Mesothelial cell of epicardium (in vitro differentiated cells): ENCODE results near the gene COL4A4. TPM values are rescaled to one million over a fixed set of nuclear protein-coding genes. Genes with fewer than 3 reads are reported as not detected.

ENCODE experiments used
- DNase-seq, 2 experiments: peaks; one replicate each; pipeline ENCODE4 v3.0.0; 2021; ENCODE audit warnings: low spot score in 2 of 2; ENCODE audit not compliant: unreplicated experiment in 2 of 2
- H3K27ac Mint-ChIP-seq: 2 replicates; pipeline ENCODE4 v1.8.0; 2021; ENCODE audit warnings: mixed read lengths
- H3K27me3 Mint-ChIP-seq: 2 replicates; pipeline ENCODE4 v1.8.0; 2021; ENCODE audit warnings: low read depth, mixed read lengths
- H3K36me3 Mint-ChIP-seq: 2 replicates; pipeline ENCODE4 v1.8.0; 2021; ENCODE audit warnings: mixed read lengths
- H3K4me1 Mint-ChIP-seq: 2 replicates; pipeline ENCODE4 v1.8.0; 2021; ENCODE audit warnings: mixed read lengths
- H3K4me3 Mint-ChIP-seq: 2 replicates; pipeline ENCODE4 v1.8.0; 2021; ENCODE audit warnings: mild to moderate bottlenecking, moderate library complexity, mixed read lengths
- H3K9me3 Mint-ChIP-seq: 2 replicates; pipeline ENCODE4 v1.8.0; 2021; ENCODE audit warnings: mixed read lengths
- CTCF ChIP-seq: fragments of 200-600 bp; sonication (generic); IDR thresholded peaks from one replicate; pipeline ENCODE4 v1.5.0; 2021; ENCODE audit warnings: antibody characterized with exemption; ENCODE audit not compliant: unreplicated experiment
- total RNA-seq: library from RNA; stranded (reverse); gene quantifications from 3 replicates; pipeline ENCODE4 v1.2.1, GENCODE V29; 2021

COL4A4 gene
- total RNA-seq, 1 donor from 2014 or later, result 0.11 TPM

- Mint-ChIP-seq H3K27ac (no peak overlapping the region), H3K27me3 (no peaks in the 10 kb centered on the region), H3K36me3 (peaks cover 14% of the 10 kb centered on the region), H3K4me3 (no peak overlapping the region), H3K9me3 (peaks cover 13% of the 10 kb centered on the region), H3K4me1 (no peaks in the 10 kb centered on the region)
- TF ChIP-seq CTCF, result no peak
- no peak for DNase-seq
These were observed 210.2 kb downstream of the COL4A4 start for GRCh38 chr2:226953826-226954225.

- no peaks in the 10 kb centered on the region for H3K27me3 Mint-ChIP-seq
- H3K9me3 Mint-ChIP-seq, result peaks cover 9% of the 10 kb centered on the region
- DNase-seq, result no peak
- no peak overlapping the region for H3K27ac Mint-ChIP-seq
- H3K4me3 Mint-ChIP-seq, result no peak overlapping the region
- peaks cover 14% of the 10 kb centered on the region for H3K36me3 Mint-ChIP-seq
- no peak for TF ChIP-seq CTCF
- no peaks in the 10 kb centered on the region for H3K4me1 Mint-ChIP-seq
These were observed 210.8 kb downstream of the COL4A4 start for GRCh38 chr2:226953206-226953605.

Other genes starting within 250 kb of the COL4A4 start
- not detected in 3 replicates for gene COL4A3, start 419 bp upstream of the COL4A4 start, total RNA-seq
- 90.2 to 93.9 TPM (median 93.3 TPM) in 3 replicates for gene MFF, start 161.0 kb upstream of the COL4A4 start, total RNA-seq
- not detected in 3 replicates for gene TM4SF20, start 215.1 kb upstream of the COL4A4 start, total RNA-seq
- gene SCYGR1, start 223.7 kb upstream of the COL4A4 start, total RNA-seq, result not detected in 3 replicates